Upper lobe of left lung (tissue), 4 donors: ENCODE results near the gene CD46.

Experiments
- POLR2A ChIP-seq, 4 donors: fragments of 450-650 bp; IDR thresholded peaks; one replicate each; pipeline ENCODE4 v1.5.1; 2016 to 2017; ENCODE audit warnings: antibody characterized with exemption in 4 of 4, mild to moderate bottlenecking in 2 of 4
- POLR2AphosphoS5 ChIP-seq, 2 donors: sonication (generic); formaldehyde crosslinking; IDR thresholded peaks; one replicate each; pipeline ENCODE4 v1.5.1; 2017; ENCODE audit warnings: antibody characterized with exemption in 2 of 2

DNA sequence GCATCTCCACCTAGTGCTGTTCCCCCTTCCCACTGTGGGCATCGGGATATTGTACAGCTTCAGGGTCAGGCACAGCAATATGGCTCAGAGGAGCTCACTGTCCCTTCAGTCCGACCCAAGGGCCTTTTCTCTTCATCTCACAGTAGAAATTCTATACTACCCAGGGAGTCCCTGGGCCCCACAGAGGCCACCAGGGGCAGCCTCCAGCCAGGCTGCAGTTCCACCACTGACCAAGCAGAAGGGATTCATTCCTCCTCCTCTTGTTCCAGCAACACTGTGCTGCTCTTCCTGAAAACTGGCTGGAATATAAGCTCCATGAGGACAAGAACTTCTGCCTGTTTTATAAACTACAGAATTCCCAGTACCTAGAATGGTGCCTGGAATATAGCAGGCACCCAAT is 88.5 kb downstream of the CD46 start:
- TF ChIP-seq POLR2AphosphoS5 (IDR thresholded peaks at IDR 0.05): no peak
- no peak for TF ChIP-seq POLR2A (IDR thresholded peaks at IDR 0.05)
